Measurements from ENCODE around the gene APBB2. TPM values are rescaled to one million over a fixed set of nuclear protein-coding genes. Genes with fewer than 3 reads are reported as not detected.

The APBB2 gene
- total RNA-seq, 4 donors from 2014 or later: 32.4 to 133 (median 92.1) TPM

GRCh38 chr4:41015016-41015675, 199.2 kb downstream of the APBB2 start:
- no peak overlapping the region for H3K4me3 ChIP-seq
- no peaks in the 10 kb centered on the region for H3K27me3 ChIP-seq
- TF ChIP-seq, protein P1, sequence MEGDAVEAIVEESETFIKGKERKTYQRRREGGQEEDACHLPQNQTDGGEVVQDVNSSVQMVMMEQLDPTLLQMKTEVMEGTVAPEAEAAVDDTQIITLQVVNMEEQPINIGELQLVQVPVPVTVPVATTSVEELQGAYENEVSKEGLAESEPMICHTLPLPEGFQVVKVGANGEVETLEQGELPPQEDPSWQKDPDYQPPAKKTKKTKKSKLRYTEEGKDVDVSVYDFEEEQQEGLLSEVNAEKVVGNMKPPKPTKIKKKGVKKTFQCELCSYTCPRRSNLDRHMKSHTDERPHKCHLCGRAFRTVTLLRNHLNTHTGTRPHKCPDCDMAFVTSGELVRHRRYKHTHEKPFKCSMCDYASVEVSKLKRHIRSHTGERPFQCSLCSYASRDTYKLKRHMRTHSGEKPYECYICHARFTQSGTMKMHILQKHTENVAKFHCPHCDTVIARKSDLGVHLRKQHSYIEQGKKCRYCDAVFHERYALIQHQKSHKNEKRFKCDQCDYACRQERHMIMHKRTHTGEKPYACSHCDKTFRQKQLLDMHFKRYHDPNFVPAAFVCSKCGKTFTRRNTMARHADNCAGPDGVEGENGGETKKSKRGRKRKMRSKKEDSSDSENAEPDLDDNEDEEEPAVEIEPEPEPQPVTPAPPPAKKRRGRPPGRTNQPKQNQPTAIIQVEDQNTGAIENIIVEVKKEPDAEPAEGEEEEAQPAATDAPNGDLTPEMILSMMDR (IDR thresholded peaks at IDR 0.05): no peak
- TF ChIP-seq POLR2A (IDR thresholded peaks at IDR 0.05): no peak
- H3K36me3 ChIP-seq: no peaks in the 10 kb centered on the region
- DNase-seq: no peak
- no peaks in the 10 kb centered on the region for H3K4me1 ChIP-seq
- intact Hi-C loops (cut with DNase I; ENCODE audit: low total_unique reads): no loop called here
- peak overlapping the region; percentile 54 to 59 for H3K27ac ChIP-seq
- H3K9me3 ChIP-seq: no peaks in the 10 kb centered on the region

DNA sequence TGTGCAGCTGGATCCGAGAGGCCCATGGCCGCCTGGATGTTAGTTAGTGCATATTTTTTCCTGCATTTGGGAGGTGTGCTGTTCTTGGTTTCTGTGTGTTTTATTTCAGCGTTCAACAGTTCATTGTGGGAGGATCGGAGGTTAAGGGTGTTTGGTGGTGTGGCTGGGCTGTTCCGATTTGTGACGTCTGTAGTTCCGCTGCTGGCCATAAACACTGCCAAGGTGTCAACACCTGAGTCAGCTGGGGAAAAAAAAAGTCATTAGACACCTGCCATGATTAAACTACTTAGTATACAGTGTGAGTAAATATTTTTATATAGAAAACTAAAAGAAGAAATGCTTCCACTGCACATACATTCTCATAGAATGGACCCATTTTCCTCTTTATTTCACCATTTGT, 200.2 kb downstream of the APBB2 start:
- Histone ChIP-seq H3K27me3 (no peaks in the 10 kb centered on the region), H3K4me1 (no peaks in the 10 kb centered on the region), H3K9me3 (no peaks in the 10 kb centered on the region), H3K27ac (peak overlapping the region; percentile 54 to 59), H3K4me3 (no peak overlapping the region), H3K36me3 (no peaks in the 10 kb centered on the region)
- TF ChIP-seq, protein P1 (IDR thresholded peaks at IDR 0.05): no peak
- no peak for TF ChIP-seq POLR2A (IDR thresholded peaks at IDR 0.05)
- intact Hi-C loops (cut with DNase I; ENCODE audit: low total_unique reads): no loop called here
- DNase-seq: no peak

DNA sequence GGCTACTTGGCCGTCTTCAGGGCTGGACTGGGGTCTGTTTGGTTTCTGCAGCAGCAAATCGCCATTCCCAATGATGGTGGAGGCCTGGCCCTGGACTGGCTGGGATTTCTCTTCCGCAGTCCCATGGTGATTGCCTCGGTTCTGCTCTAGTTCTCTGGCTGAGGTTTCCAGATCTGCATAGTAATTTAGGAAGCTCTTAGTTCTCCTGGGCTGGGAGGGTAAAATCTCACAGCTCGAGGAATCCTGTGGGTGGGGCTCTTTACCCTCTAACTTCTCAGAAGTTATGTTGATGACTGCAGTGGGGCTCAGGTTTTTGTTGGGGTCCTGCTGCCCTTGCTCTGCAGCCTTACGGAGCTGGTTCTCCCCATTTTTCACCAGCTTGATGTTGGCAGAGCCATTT, 200.6 kb downstream of the APBB2 start:
- H3K9me3 ChIP-seq: no peaks in the 10 kb centered on the region
- no peaks in the 10 kb centered on the region for H3K4me1 ChIP-seq
- peak overlapping the region; percentile 54 to 59 for H3K27ac ChIP-seq
- no peaks in the 10 kb centered on the region for H3K36me3 ChIP-seq
- no peak overlapping the region for H3K4me3 ChIP-seq
- DNase-seq: peak in 1 of 2 donors; percentile 23
- no peaks in the 10 kb centered on the region for H3K27me3 ChIP-seq
- TF ChIP-seq, protein P1 (IDR thresholded peaks at IDR 0.05): no peak
- TF ChIP-seq POLR2A (IDR thresholded peaks at IDR 0.05): no peak
- intact Hi-C loops (cut with DNase I; ENCODE audit: low total_unique reads): no loop called here

GRCh38 chr4:41012911-41013310, 201.4 kb downstream of the APBB2 start:
- Histone ChIP-seq H3K27me3 (no peaks in the 10 kb centered on the region), H3K4me3 (no peak overlapping the region), H3K36me3 (no peaks in the 10 kb centered on the region), H3K9me3 (no peaks in the 10 kb centered on the region), H3K27ac (peak overlapping the region; percentile 54 to 59), H3K4me1 (no peaks in the 10 kb centered on the region)
- intact Hi-C loops (cut with DNase I; ENCODE audit: low total_unique reads): no loop called here
- no peak for DNase-seq
- TF ChIP-seq, protein P1 (IDR thresholded peaks at IDR 0.05): no peak
- TF ChIP-seq POLR2A (IDR thresholded peaks at IDR 0.05): no peak

GRCh38 chr4:41012293-41012692, 202.0 kb downstream of the APBB2 start:
- Histone ChIP-seq H3K27ac (peak overlapping the region; percentile 54 to 59), H3K4me3 (no peak overlapping the region), H3K36me3 (no peaks in the 10 kb centered on the region), H3K4me1 (no peaks in the 10 kb centered on the region), H3K9me3 (no peaks in the 10 kb centered on the region), H3K27me3 (no peaks in the 10 kb centered on the region)
- DNase-seq: no peak
- intact Hi-C loops (cut with DNase I; ENCODE audit: low total_unique reads): no loop called here
- TF ChIP-seq, protein P1 (IDR thresholded peaks at IDR 0.05): no peak
- TF ChIP-seq POLR2A (IDR thresholded peaks at IDR 0.05): no peak
